ENCODE results near the gene STRBP.

STRBP gene

GRCh38 chr9:123121457-123121856, 146.9 kb downstream of the STRBP start:
- Histone ChIP-seq H3K4me2 (ENCODE audit: low read length) (no peak overlapping the region), H3K79me2 (ENCODE audit: control insufficient read depth, low read length) (peaks cover 2% of the 10 kb centered on the region; the same call in 1 of the 2 replicates), H3K9me2 (replicated peaks; ENCODE audit: control insufficient read depth, low read length) (no peaks in the 10 kb centered on the region), H3F3A (ENCODE audit: control insufficient read depth, insufficient read depth) (no peaks in the 10 kb centered on the region), H4K20me1 (ENCODE audit: control insufficient read depth, insufficient read depth, low read depth, low read length) (no peaks in the 10 kb centered on the region), H3K36me3 (ENCODE audit: control insufficient read depth, low read length) (peaks cover 98% of the 10 kb centered on the region), H3K27ac (ENCODE audit: low read depth, low read length) (no peak overlapping the region), H3K4me3 (ENCODE audit: low read length) (no peak overlapping the region), H3K27me3 (ENCODE audit: control insufficient read depth, low read length) (no peaks in the 10 kb centered on the region), H3K9me3 (ENCODE audit: control insufficient read depth, insufficient read depth, low read length) (no peaks in the 10 kb centered on the region), H3K4me1 (ENCODE audit: control insufficient read depth, low read length) (peaks cover 33% of the 10 kb centered on the region)
- no peak for TF ChIP-seq EZH2phosphoT487 (IDR thresholded peaks at IDR 0.05; ENCODE audit: borderline replicate concordance, low read length)
- no peak for TF ChIP-seq CTCF (IDR thresholded peaks at IDR 0.05; ENCODE audit: low read depth, low read length, poor library complexity, severe bottlenecking)

GRCh38 chr9:123120953-123121352, 147.4 kb downstream of the STRBP start:
- Histone ChIP-seq H3K9me2 (replicated peaks; ENCODE audit: control insufficient read depth, low read length) (no peaks in the 10 kb centered on the region), H3K4me1 (ENCODE audit: control insufficient read depth, low read length) (peaks cover 33% of the 10 kb centered on the region), H3K27me3 (ENCODE audit: control insufficient read depth, low read length) (no peaks in the 10 kb centered on the region), H3F3A (ENCODE audit: control insufficient read depth, insufficient read depth) (no peaks in the 10 kb centered on the region), H3K79me2 (ENCODE audit: control insufficient read depth, low read length) (peaks cover 2% of the 10 kb centered on the region; the same call in 1 of the 2 replicates), H3K27ac (ENCODE audit: low read depth, low read length) (no peak overlapping the region), H4K20me1 (ENCODE audit: control insufficient read depth, insufficient read depth, low read depth, low read length) (no peaks in the 10 kb centered on the region), H3K4me2 (ENCODE audit: low read length) (no peak overlapping the region), H3K36me3 (ENCODE audit: control insufficient read depth, low read length) (peaks cover 98% of the 10 kb centered on the region), H3K9me3 (ENCODE audit: control insufficient read depth, insufficient read depth, low read length) (no peaks in the 10 kb centered on the region), H3K4me3 (ENCODE audit: low read length) (no peak overlapping the region)
- TF ChIP-seq EZH2phosphoT487 (IDR thresholded peaks at IDR 0.05; ENCODE audit: borderline replicate concordance, low read length), result no peak
- TF ChIP-seq CTCF (IDR thresholded peaks at IDR 0.05; ENCODE audit: low read depth, low read length, poor library complexity, severe bottlenecking), result no peak

GRCh38 chr9:123120131-123120530, 148.3 kb downstream of the STRBP start:
- no peak for TF ChIP-seq CTCF (IDR thresholded peaks at IDR 0.05; ENCODE audit: low read depth, low read length, poor library complexity, severe bottlenecking)
- no peak for TF ChIP-seq EZH2phosphoT487 (IDR thresholded peaks at IDR 0.05; ENCODE audit: borderline replicate concordance, low read length)
- H3F3A ChIP-seq (ENCODE audit: control insufficient read depth, insufficient read depth), result no peaks in the 10 kb centered on the region
- H3K27ac ChIP-seq (ENCODE audit: low read depth, low read length), result no peak overlapping the region
- H3K4me1 ChIP-seq (ENCODE audit: control insufficient read depth, low read length), result peaks cover 33% of the 10 kb centered on the region
- no peaks in the 10 kb centered on the region for H3K9me2 ChIP-seq (replicated peaks; ENCODE audit: control insufficient read depth, low read length)
- H3K4me2 ChIP-seq (ENCODE audit: low read length), result peak overlapping the region; percentile 11; the same call in 1 of the 2 replicates
- H4K20me1 ChIP-seq (ENCODE audit: control insufficient read depth, insufficient read depth, low read depth, low read length), result no peaks in the 10 kb centered on the region
- peaks cover 98% of the 10 kb centered on the region for H3K36me3 ChIP-seq (ENCODE audit: control insufficient read depth, low read length)
- no peaks in the 10 kb centered on the region for H3K27me3 ChIP-seq (ENCODE audit: control insufficient read depth, low read length)
- H3K4me3 ChIP-seq (ENCODE audit: low read length), result no peak overlapping the region
- H3K79me2 ChIP-seq (ENCODE audit: control insufficient read depth, low read length), result peaks cover 2% of the 10 kb centered on the region; the same call in 1 of the 2 replicates
- H3K9me3 ChIP-seq (ENCODE audit: control insufficient read depth, insufficient read depth, low read length), result no peaks in the 10 kb centered on the region

Data from DOHH2 (cell line).